ENCODE results near the gene PELI2.

DNA sequence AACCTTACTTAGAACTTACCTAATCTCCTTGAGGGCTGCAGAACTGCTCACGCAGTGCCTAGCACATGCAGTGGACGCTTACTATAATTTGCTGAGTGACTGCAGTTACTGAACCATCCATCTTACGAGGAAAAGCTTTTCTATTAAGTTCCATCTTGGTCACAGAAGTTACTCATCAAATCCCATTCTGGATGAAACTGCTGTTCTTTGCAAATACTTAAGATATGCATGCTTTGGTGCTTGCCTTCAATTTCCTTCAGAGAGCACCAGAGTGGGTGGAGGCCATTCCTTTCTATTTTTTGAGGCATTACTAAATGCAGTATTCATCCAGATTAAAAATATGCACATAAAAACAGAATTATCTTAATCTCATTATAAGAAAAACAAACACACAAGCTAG, 17.7 kb upstream of the PELI2 start:
- no peak for TF ChIP-seq EZH2 (IDR thresholded peaks at IDR 0.05; ENCODE audit: low read depth)
- TF ChIP-seq, protein P1, sequence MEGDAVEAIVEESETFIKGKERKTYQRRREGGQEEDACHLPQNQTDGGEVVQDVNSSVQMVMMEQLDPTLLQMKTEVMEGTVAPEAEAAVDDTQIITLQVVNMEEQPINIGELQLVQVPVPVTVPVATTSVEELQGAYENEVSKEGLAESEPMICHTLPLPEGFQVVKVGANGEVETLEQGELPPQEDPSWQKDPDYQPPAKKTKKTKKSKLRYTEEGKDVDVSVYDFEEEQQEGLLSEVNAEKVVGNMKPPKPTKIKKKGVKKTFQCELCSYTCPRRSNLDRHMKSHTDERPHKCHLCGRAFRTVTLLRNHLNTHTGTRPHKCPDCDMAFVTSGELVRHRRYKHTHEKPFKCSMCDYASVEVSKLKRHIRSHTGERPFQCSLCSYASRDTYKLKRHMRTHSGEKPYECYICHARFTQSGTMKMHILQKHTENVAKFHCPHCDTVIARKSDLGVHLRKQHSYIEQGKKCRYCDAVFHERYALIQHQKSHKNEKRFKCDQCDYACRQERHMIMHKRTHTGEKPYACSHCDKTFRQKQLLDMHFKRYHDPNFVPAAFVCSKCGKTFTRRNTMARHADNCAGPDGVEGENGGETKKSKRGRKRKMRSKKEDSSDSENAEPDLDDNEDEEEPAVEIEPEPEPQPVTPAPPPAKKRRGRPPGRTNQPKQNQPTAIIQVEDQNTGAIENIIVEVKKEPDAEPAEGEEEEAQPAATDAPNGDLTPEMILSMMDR (conservative IDR thresholded peaks at IDR 0.05) = no peak

All from PC-9 (cell line).